ENCODE measurements around the gene CELA2B.

DNA sequence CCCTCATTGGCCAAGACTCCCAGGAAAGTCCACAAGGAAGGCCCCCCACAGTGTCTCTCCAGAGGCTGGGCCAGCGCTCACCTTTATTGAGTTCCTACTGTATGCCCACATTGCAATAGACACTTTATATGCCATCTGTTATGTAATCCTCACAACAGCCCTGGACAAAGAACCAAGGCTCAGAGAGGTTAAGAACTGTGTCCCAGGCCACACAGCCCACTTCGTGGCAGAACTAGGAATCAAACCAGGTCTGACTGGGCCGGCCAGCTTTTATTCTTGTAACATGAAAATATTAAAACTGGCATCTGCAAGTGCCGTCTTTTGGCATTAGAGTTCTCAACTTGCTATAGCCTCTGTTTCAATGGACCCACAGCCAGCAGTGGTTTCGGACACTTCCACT, 33.1 kb upstream of the CELA2B start:
- no peak for TF ChIP-seq CTCF (IDR thresholded peaks at IDR 0.05 in 2 of 3, conservative IDR thresholded peaks at IDR 0.05 in 1 of 3; ENCODE audit: control insufficient read depth in 2 of 3, extremely low read depth in 1 of 3, insufficient read depth in 1 of 3, low read depth in 3 of 3, low read length in 3 of 3)
- TF ChIP-seq EP300 (IDR thresholded peaks at IDR 0.05; ENCODE audit: borderline replicate concordance in 1 of 2, control insufficient read depth in 1 of 2, low read depth in 2 of 2, low read length in 2 of 2) = no peak
- no peak for TF ChIP-seq ZNF207 (IDR thresholded peaks at IDR 0.05; ENCODE audit: borderline replicate concordance)
- no peak for TF ChIP-seq EZH2 (IDR thresholded peaks at IDR 0.05; ENCODE audit: borderline replicate concordance, control insufficient read depth, low read depth, low read length)

Measured in GM12878 (cell line).